GM06990 (cell line): ENCODE data around the gene CPED1.

ENCODE experiments used
- DNase-seq: peaks from one replicate; pipeline ENCODE4 v3.0.0-alpha.2; 2011; ENCODE audit not compliant: insufficient read length; ENCODE audit errors: extremely low read depth
- H3K27me3 ChIP-seq: replicated peaks from 2 replicates; pipeline ENCODE4 v1.6.0; 2011; ENCODE audit warnings: low read length; ENCODE audit not compliant: control insufficient read depth, insufficient read depth
- H3K36me3 ChIP-seq: 2 replicates; pipeline ENCODE4 v1.5.1; 2011; ENCODE audit warnings: low read length; ENCODE audit not compliant: control insufficient read depth, insufficient read depth
- H3K4me3 ChIP-seq: replicated peaks from 2 replicates; pipeline ENCODE4 v1.5.1; 2011; ENCODE audit warnings: low read depth, mild to moderate bottlenecking, control low read depth, low read length
- TF ChIP-seq, protein P1 (sequence below): IDR thresholded peaks from 2 replicates; pipeline ENCODE4 v1.5.1; 2011; ENCODE audit warnings: low read length, control low read depth, mild to moderate bottlenecking, inconsistent platforms; ENCODE audit not compliant: insufficient read depth, poor library complexity, severe bottlenecking

The CPED1 gene

DNA sequence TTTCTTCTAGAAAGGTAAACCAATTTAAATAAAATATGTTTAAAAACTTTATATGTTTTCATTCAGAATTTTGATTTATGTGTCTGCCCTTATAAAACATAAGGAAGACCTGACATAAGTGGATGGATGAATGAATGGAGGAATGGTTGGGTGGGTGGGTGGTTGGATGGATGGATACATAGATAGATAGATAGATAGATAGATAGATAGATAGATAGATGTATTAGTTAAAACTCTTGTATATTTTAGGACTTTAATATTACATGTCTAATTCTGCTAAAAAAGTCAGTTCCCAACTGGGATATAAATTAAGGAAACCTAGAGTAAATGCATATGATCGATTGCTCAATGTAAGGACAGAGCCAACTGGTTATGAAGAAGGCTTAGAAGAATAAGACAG lies 184.0 kb downstream of the CPED1 start:
- Histone ChIP-seq H3K27me3 (no peaks in the 10 kb centered on the region; the same call in 1 of the 2 replicates), H3K4me3 (no peak overlapping the region), H3K36me3 (no peaks in the 10 kb centered on the region)
- TF ChIP-seq, protein P1, sequence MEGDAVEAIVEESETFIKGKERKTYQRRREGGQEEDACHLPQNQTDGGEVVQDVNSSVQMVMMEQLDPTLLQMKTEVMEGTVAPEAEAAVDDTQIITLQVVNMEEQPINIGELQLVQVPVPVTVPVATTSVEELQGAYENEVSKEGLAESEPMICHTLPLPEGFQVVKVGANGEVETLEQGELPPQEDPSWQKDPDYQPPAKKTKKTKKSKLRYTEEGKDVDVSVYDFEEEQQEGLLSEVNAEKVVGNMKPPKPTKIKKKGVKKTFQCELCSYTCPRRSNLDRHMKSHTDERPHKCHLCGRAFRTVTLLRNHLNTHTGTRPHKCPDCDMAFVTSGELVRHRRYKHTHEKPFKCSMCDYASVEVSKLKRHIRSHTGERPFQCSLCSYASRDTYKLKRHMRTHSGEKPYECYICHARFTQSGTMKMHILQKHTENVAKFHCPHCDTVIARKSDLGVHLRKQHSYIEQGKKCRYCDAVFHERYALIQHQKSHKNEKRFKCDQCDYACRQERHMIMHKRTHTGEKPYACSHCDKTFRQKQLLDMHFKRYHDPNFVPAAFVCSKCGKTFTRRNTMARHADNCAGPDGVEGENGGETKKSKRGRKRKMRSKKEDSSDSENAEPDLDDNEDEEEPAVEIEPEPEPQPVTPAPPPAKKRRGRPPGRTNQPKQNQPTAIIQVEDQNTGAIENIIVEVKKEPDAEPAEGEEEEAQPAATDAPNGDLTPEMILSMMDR: no peak
- DNase-seq: no peak

DNA sequence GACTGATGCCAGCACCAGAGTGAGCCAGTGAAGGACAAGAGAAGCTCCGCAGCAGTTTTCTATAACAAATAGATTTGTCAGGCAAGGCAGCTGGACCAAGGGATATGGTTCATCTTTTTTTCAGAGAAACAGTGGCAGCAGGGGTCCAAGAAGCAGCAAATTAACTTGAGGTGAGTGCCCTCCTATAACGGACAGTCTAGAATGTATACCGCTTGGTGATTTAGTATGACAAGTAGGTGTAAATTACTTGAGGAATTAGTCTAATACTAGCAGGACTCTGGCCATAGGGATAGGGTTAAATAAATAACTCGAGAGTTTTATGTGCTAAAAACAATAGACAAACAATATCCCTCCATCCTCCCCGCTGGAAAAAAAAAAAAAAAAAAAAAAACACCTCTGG lies 187.3 kb downstream of the CPED1 start:
- Histone ChIP-seq H3K36me3 (no peaks in the 10 kb centered on the region), H3K27me3 (no peaks in the 10 kb centered on the region), H3K4me3 (no peak overlapping the region)
- DNase-seq: no peak
- TF ChIP-seq, protein P1: no peak

DNA sequence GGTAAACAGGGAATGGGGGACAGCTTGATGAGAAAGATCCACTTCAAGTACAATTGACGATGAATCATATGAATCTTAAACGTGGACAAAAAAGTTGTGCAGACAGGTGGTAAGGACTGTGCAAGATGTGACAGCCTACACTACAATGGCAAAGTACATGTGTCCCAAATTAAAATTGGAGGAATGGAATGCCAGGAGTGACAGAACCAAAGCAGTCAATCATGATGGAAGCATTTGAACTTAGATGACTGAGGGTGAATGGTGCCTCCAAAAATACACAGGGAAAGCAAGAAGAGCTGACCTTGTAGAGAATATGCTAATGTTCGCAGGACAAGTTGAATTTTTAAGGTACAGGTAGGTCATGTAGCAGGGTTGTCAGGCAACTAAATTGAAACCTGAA lies 189.9 kb downstream of the CPED1 start:
- DNase-seq: no peak
- Histone ChIP-seq H3K4me3 (no peak overlapping the region), H3K36me3 (no peaks in the 10 kb centered on the region), H3K27me3 (no peaks in the 10 kb centered on the region)
- TF ChIP-seq, protein P1: no peak

DNA sequence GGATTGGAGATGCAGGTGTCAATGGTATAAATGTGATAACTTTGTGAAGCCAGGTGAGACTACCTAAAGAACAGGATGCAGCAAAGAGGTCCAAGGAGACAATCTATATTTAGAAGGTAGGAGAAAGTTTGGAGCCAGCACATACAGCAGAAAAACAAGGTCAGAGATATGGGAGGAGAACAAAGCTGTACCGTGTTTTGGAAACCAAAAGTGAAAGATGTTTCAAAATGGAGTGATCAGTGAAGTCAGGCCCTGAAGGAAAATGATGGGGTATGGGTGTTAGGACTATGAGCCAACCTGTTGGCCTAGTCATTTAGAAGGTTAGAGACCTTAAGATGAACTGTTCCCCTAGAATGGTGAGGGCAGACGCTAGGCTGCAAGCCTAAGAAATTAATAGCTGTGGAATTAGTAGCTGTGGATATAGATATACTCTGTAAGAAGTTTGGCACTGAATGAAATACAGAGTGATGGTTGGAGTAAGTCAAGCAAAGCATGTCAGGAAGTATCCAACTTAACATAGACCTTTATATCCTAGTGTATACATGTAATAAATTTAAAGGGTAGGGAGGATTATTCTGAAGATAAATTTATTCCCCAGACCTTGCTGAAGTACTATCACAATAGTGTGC lies 190.5 kb downstream of the CPED1 start:
- Histone ChIP-seq H3K4me3 (no peak overlapping the region), H3K36me3 (no peaks in the 10 kb centered on the region), H3K27me3 (no peaks in the 10 kb centered on the region)
- no peak for DNase-seq
- TF ChIP-seq, protein P1: no peak

DNA sequence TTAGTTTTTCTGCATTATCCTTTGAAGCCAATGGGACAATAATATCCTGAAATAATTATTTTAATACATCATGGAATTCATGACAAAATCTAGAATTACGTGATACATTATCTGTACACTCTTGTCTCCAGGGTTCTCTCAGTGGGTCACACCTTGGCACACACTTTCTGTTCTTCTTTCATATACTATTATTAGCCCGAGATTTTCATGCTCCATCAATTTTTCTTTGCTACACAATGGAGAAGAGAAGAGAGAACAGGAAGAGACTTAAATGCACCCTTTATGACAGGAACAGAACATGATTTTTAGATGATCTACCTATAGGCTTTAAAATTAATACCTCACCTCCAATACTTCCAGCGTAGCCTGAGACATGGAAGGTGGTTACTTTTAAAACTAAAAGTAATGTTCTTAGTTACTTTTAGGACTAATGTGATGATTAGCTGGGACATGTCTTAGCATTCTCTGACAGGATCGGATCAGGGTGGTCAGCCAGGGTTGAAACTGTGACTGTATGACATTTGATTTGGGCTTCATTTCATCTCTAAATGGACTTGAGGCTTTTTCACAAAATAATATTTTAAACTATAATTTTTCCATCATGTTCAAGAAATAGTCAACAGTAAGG lies 192.0 kb downstream of the CPED1 start:
- peak; percentile 72 for DNase-seq
- H3K36me3 ChIP-seq: no peaks in the 10 kb centered on the region
- H3K4me3 ChIP-seq: no peak overlapping the region
- no peaks in the 10 kb centered on the region for H3K27me3 ChIP-seq
- TF ChIP-seq, protein P1: no peak
